CD4-positive, alpha-beta T cell treated with Interleukin-6 at 100 ng/mL for 8 hours (primary cell): Measurements from ENCODE around the gene CATSPERZ.

Source experiments
- DNase-seq: peaks from one replicate; pipeline ENCODE4 v3.0.0-alpha.2; 2020; ENCODE audit warnings: mixed read lengths, low spot score

The CATSPERZ gene

GRCh38 chr11:64342869-64343745 is 42.9 kb downstream of the CATSPERZ start:
- no peak for DNase-seq

DNA sequence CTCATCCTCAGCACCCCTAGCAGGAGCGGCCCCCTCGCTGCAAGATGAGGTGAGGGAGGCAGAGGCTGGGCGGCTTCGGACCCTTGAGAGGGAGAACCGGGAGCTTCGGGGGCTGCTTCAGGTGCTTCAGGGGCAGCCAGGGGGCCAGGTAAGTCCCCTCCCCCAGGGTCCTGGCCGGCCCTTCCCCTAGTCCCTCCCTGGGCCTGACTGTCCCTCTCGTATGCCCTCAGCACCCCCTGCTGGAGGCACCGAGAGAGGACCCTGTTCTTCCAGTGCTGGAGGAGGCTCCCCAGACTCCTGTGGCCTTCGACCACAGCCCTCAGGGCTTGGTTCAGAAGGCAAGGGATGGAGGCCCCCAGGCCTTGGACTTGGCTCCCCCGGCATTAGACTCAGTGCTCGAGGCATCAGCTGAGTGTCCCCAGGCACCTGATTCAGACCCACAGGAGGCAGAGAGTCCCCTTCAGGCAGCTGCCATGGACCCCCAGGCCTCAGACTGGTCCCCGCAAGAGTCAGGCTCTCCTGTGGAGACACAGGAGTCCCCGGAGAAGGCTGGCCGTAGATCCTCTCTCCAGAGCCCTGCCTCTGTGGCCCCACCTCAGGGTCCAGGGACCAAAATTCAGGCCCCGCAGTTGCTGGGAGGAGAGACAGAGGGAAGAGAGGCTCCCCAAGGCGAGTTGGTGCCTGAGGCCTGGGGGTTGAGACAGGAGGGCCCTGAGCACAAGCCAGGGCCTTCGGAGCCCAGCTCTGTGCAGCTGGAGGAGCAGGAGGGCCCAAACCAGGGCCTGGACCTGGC is 43.8 kb downstream of the CATSPERZ start:
- DNase-seq = no peak

GRCh38 chr11:64344787-64345186 is 44.6 kb downstream of the CATSPERZ start:
- no peak for DNase-seq

GRCh38 chr11:64347193-64347867 is 47.2 kb downstream of the CATSPERZ start:
- no peak for DNase-seq

GRCh38 chr11:64348383-64349024 is 48.3 kb downstream of the CATSPERZ start:
- DNase-seq = no peak

DNA sequence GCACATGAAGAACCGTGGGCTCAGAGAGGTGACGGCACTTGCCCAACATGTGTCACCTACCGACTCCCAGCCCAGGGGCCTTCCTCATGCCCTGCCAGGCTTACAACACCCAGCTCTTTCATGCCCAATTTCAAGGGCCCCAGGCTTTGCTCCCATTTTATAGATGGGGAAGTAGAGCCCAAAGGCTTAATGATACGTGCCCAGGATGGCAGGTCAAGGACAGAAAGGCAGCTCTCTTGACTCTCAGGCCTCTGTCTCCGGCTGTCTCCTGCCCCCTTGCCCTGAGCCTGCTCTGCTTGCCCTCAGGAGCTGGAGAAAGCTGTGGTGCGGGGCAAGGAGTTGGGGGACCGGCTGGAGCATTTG is 48.8 kb downstream of the CATSPERZ start:
- no peak for DNase-seq

DNA sequence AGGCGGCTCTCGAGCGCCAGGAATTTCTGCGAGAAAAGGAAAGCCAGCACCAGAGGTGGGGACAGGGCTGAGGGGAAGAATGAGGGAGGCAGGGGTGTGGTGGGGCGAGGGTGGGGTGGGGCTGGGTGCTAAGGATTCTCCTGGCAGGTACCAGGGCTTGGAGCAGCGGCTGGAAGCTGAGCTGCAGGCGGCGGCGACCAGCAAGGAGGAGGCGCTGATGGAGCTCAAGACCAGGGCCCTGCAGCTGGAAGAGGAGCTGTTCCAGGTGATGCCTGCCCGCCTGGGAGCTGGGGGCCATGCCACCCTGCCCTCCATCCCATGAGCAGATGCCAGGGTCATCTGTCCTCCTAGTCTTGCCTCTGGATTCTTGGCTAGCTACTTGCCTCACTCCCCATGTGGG is 49.2 kb downstream of the CATSPERZ start:
- DNase-seq = no peak

DNA sequence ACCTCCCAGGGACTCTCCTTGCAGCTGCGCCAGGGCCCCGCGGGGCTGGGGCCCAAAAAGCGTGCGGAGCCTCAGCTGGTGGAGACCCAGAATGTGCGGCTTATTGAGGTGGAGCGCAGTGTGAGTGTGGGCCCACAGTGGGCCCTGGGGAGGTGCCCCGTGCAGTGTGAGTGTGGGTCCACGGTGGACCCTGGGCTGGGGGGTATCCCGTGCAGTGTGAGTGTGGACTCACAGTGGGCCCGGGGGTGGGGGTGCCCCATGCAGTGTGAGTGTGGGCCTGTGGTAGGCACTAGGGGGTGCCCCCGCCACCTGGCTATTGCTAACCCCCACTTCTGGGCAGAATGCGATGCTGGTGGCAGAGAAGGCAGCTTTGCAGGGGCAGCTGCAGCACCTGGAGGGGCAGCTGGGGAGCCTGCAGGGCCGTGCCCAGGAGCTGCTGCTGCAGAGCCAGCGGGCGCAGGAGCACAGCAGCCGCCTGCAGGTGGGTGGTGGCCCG is 51.0 kb downstream of the CATSPERZ start:
- no peak for DNase-seq

DNA sequence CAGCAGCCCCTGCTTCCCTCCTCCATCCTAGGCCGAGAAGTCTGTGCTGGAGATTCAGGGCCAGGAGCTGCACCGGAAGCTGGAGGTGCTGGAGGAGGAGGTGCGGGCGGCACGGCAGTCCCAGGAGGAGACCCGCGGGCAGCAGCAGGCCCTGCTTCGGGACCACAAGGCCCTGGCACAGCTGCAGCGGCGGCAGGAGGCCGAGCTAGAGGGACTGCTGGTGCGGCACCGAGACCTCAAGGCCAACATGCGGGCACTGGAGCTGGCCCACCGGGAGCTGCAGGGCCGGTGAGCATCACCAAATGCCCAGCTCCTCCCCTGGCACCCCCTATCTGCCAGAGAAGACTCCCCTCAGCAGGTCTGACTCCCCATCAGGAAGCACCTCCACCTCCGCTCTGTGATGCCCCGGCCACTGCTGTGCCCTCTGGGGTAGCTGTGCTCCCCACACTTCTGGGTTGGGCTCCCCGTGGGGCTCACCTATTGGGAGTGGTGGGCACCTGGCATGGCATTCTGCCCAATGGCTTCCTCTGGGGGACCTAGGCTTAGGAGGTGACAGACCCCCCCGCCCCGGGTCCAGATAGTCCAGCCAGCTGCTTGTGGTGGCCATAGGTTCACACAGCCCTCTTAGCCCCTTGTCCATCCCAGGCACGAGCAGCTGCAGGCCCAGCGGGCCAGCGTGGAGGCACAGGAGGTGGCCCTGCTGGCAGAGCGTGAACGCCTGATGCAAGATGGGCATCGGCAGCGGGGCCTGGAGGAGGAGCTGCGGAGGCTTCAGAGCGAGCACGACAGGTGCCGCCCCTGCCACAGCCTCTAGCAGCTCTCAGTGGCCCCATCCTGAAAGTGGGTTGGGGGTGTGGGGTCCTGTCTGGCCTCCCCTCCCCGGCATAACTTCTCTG is 52.2 kb downstream of the CATSPERZ start:
- DNase-seq = no peak

DNA sequence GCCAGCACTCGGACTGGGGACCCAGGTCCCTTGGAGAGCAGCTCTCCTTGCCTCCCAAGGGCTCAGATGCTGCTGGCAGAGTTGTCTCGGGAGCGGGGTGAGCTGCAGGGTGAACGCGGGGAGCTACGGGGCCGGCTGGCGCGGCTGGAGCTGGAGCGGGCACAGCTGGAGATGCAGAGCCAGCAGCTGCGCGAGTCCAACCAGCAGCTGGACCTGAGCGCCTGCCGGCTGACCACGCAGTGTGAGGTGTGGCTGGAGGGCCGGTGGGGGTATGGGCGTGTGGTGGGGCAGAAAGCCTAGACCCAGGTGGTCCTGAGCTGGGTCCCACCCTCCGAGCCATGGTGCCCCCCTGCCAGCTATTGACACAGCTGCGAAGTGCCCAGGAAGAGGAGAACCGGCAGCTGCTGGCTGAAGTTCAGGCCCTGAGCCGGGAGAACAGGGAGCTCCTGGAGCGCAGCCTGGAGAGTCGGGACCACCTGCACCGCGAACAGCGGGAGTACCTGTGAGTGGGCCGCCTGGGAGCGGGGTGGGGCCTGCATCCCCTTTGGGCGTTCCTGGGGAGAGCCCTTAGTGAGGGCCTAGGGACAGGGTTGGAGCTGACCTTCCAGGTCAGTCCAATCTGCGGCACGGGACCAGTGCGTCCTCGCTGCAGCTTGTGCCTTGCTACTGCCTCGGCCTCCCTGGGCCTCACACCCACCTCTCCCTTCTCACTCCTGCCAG is 53.0 kb downstream of the CATSPERZ start:
- DNase-seq = no peak

GRCh38 chr11:64353715-64354506 is 53.8 kb downstream of the CATSPERZ start:
- no peak for DNase-seq
